Prostate gland (tissue), 2 donors: ENCODE data around the gene TNFRSF1B. TPM values are rescaled to one million over a fixed set of nuclear protein-coding genes. Genes with fewer than 3 reads are reported as not detected.
"Not testable (repeated sequence)": the region's sequence is repeated elsewhere in the genome, so short reads cannot be mapped to it uniquely, and the experiment has no call there.

ENCODE experiments used
- DNase-seq: peaks from one replicate; pipeline ENCODE4 v3.0.0-alpha.2; 2019; ENCODE audit warnings: low spot score
- H3K27ac ChIP-seq, 2 donors: fragments of 200-600 bp; sonication (generic); 2 replicates each; pipeline ENCODE4 v1.5.1; 2017 to 2019
- H3K27me3 ChIP-seq: fragments of 200-600 bp; sonication (generic); replicated peaks from 2 replicates; pipeline ENCODE4 v1.5.1; 2019; ENCODE audit not compliant: insufficient read depth
- H3K36me3 ChIP-seq, 2 donors: fragments of 200-600 bp; sonication (generic); 1 replicate in 1 of 2; 2 replicates in 1 of 2; pipeline versions ENCODE4 v1.5.1 to v1.8.1; 2017 to 2019
- H3K4me1 ChIP-seq: fragments of 200-600 bp; sonication (generic); replicated peaks from 2 replicates; pipeline ENCODE4 v1.5.1; 2019
- H3K4me3 ChIP-seq, 2 donors: fragments of 200-600 bp; sonication (generic); 2 replicates each; pipeline ENCODE4 v1.5.1; 2017 to 2019
- H3K9me3 ChIP-seq: fragments of 200-600 bp; sonication (generic); 2 replicates; pipeline ENCODE4 v1.5.1; 2017
- CTCF ChIP-seq, 4 experiments: fragments of 200-600 bp in 2 of 4; fragments of 450-650 bp in 2 of 4; sonication (generic) in 2 of 4; IDR thresholded peaks; 1 replicate in 3 of 4; 2 replicates in 1 of 4; pipeline ENCODE4 v1.5.1; 2016 to 2019; ENCODE audit warnings: antibody characterized with exemption in 4 of 4, mild to moderate bottlenecking in 2 of 4, moderate library complexity in 2 of 4
- POLR2A ChIP-seq: fragments of 450-650 bp; IDR thresholded peaks from one replicate; pipeline ENCODE4 v1.6.1; 2016; ENCODE audit warnings: antibody characterized with exemption, mild to moderate bottlenecking
- POLR2AphosphoS5 ChIP-seq: sonication (generic); formaldehyde crosslinking; IDR thresholded peaks from one replicate; pipeline ENCODE4 v1.6.1; 2017; ENCODE audit warnings: antibody characterized with exemption
- WGBS: methylation state at CpG from one replicate; pipeline ENCODE4 v1.1.5; 2018; 5-methylcytosine and 5-hydroxymethylcytosine counted together
- intact Hi-C: fragments of 100-400 bp; cut with DNase I; formaldehyde crosslinking; loops from one replicate; pipeline ENCODE4 v1.14.2; 2022
- total RNA-seq, 2 donors: library from RNA; depleted of rRNA; stranded (reverse); fragments of >200 nt; gene quantifications; one replicate each; pipeline ENCODE4 v1.1.0, GENCODE V29; 2016

Gene TNFRSF1B
- total RNA-seq, 2 donors from 2014 or later = 10.9 to 18.4 TPM

GRCh38 chr1:12219800-12220199, 53.0 kb downstream of the TNFRSF1B start:
- H3K36me3 ChIP-seq = no peaks in the 10 kb centered on the region
- no peak for TF ChIP-seq POLR2AphosphoS5
- no peak for TF ChIP-seq CTCF (IDR thresholded peaks at IDR 0.05)
- TF ChIP-seq POLR2A = no peak
- WGBS = 89% methylated on average over 4 of the region's 4 CpGs
- no peak overlapping the region for H3K4me3 ChIP-seq
- H3K27me3 ChIP-seq = no peaks in the 10 kb centered on the region
- intact Hi-C loops = no loop called here
- no peak overlapping the region for H3K27ac ChIP-seq
- DNase-seq = no peak
- no peaks in the 10 kb centered on the region for H3K9me3 ChIP-seq
- no peaks in the 10 kb centered on the region for H3K4me1 ChIP-seq

DNA sequence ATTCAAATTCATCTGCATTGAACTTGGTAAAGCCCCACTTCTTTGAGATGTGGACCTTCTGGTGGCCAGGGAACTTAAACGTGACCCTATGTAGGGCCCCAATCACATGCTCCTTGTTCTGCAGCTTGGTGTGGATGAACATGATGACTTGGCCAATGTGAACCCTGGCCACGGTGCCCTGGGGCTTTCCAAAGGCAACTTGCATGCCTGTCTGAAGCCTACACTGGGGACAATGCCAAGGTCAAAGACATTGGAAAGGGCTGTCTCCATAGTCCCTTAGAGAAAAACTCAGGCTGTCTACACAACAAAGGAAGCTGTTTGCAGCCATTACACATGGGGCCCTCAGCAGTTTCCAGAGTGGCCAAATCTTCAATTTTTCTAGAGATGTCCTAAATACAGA, 54.1 kb downstream of the TNFRSF1B start:
- no peak overlapping the region for H3K27ac ChIP-seq
- no peak overlapping the region for H3K4me3 ChIP-seq
- H3K27me3 ChIP-seq = no peaks in the 10 kb centered on the region
- no peaks in the 10 kb centered on the region for H3K4me1 ChIP-seq
- no peaks in the 10 kb centered on the region for H3K9me3 ChIP-seq
- TF ChIP-seq POLR2A (no peak), CTCF (IDR thresholded peaks at IDR 0.05) (no peak), POLR2AphosphoS5 (no peak)
- 73% methylated on average over 2 of the region's 2 CpGs for WGBS
- DNase-seq = no peak
- intact Hi-C loops = no loop called here
- no peaks in the 10 kb centered on the region for H3K36me3 ChIP-seq

GRCh38 chr1:12222700-12223099, 55.9 kb downstream of the TNFRSF1B start:
- H3K4me3 ChIP-seq, H3K4me1 ChIP-seq, DNase-seq, intact Hi-C loops, H3K27me3 ChIP-seq, H3K27ac ChIP-seq, H3K36me3 ChIP-seq, H3K9me3 ChIP-seq: not testable (repeated sequence)
- 100% methylated on average over 1 of the region's 1 CpG for WGBS

- H3K27me3 ChIP-seq, H3K4me1 ChIP-seq, H3K4me3 ChIP-seq, H3K27ac ChIP-seq, intact Hi-C loops, H3K9me3 ChIP-seq, DNase-seq, H3K36me3 ChIP-seq: not testable (repeated sequence)
- WGBS = 83% methylated on average over 6 of the region's 6 CpGs
Observed at GRCh38 chr1:12224092-12224491, 57.3 kb downstream of the TNFRSF1B start.

- intact Hi-C loops = no loop called here
- H3K27ac ChIP-seq = no peak overlapping the region
- WGBS = 79% methylated on average over 7 of the region's 7 CpGs
- no peaks in the 10 kb centered on the region for H3K27me3 ChIP-seq
- peaks cover 5% of the 10 kb centered on the region for H3K4me1 ChIP-seq
- no peak for TF ChIP-seq POLR2A
- H3K4me3 ChIP-seq = no peak overlapping the region
- no peak for DNase-seq
- no peaks in the 10 kb centered on the region for H3K36me3 ChIP-seq
- no peaks in the 10 kb centered on the region for H3K9me3 ChIP-seq
Observed at GRCh38 chr1:12228979-12229378, 62.2 kb downstream of the TNFRSF1B start.

- WGBS = 57% methylated on average over 13 of the region's 13 CpGs
- Histone ChIP-seq H3K27me3 (no peaks in the 10 kb centered on the region), H3K27ac (no peak overlapping the region), H3K36me3 (no peaks in the 10 kb centered on the region), H3K4me1 (peaks cover 5% of the 10 kb centered on the region), H3K4me3 (peak overlapping the region in 1 of 2 donors; percentile 99), H3K9me3 (no peaks in the 10 kb centered on the region)
- DNase-seq = no peak
- no peak for TF ChIP-seq POLR2A
- TF ChIP-seq POLR2AphosphoS5 = no peak
- no peak for TF ChIP-seq CTCF (IDR thresholded peaks at IDR 0.05)
- intact Hi-C loops = no loop called here
Observed at GRCh38 chr1:12229386-12229834, 62.6 kb downstream of the TNFRSF1B start.
